LNCaP clone FGC (cell line): ENCODE data around the gene IRX2.

ENCODE experiments used
- DNase-seq: peaks from one replicate; pipeline ENCODE4 v3.0.0-alpha.2; 2011; ENCODE audit warnings: low read depth
- H3K4me3 ChIP-seq: 2 replicates; pipeline ENCODE4 v1.5.1; 2011; ENCODE audit warnings: mild to moderate bottlenecking, low read depth, low read length, control low read depth
- CTCF ChIP-seq: IDR thresholded peaks from 2 replicates; pipeline ENCODE4 v1.5.1; 2012; ENCODE audit warnings: mild to moderate bottlenecking; ENCODE audit not compliant: control insufficient read depth, insufficient read depth; ENCODE audit errors: extremely low read depth

IRX2 gene

GRCh38 chr5:2700876-2701275, 50.6 kb downstream of the IRX2 start:
- no peak overlapping the region for H3K4me3 ChIP-seq
- TF ChIP-seq CTCF: no peak
- no peak for DNase-seq

GRCh38 chr5:2699686-2700085, 51.8 kb downstream of the IRX2 start:
- no peak for TF ChIP-seq CTCF
- no peak for DNase-seq

GRCh38 chr5:2699231-2699630, 52.2 kb downstream of the IRX2 start:
- H3K4me3 ChIP-seq: no peak overlapping the region
- no peak for DNase-seq
- TF ChIP-seq CTCF: no peak

More at GRCh38 chr5:2699686-2700085, 51.8 kb downstream of the IRX2 start:
- H3K4me3 ChIP-seq: no peak overlapping the region

GRCh38 chr5:2698581-2698980, 52.9 kb downstream of the IRX2 start:
- no peak overlapping the region for H3K4me3 ChIP-seq
- DNase-seq: no peak
- no peak for TF ChIP-seq CTCF

GRCh38 chr5:2697446-2698200, 53.9 kb downstream of the IRX2 start:
- TF ChIP-seq CTCF: no peak
- H3K4me3 ChIP-seq: no peak overlapping the region
- no peak for DNase-seq

GRCh38 chr5:2697041-2697440, 54.4 kb downstream of the IRX2 start:
- H3K4me3 ChIP-seq: no peak overlapping the region
- DNase-seq: no peak
- TF ChIP-seq CTCF: no peak
